ENCODE data around the gene CCL26. TPM values are rescaled to one million over a fixed set of nuclear protein-coding genes. Genes with fewer than 3 reads are reported as not detected.
A peak's percentile ranks its signal among the peaks of the same experiment; 100 is the strongest.

Gene CCL26
- total RNA-seq, 1 experiment from 2014 or later = 0.49 TPM

DNA sequence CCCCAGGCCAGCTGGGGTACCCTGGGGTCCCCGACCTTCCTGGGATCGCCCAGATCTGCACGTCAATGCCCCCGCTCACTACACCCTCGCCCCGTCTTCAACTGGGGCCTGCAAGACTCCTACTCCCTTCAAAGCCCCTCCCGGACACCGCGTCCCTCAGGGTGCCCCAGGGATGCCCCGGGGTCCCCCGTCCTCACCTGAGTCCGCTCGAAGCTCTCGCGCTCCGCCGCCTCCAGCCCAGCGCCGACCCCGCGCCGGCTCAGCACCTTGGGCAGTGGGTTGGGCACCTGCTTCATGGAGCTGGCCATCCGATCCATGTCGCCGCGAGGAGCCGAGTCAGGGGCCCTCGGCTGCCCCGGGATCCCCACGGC, 33.4 kb downstream of the CCL26 start, which contains the start of gene HIP1:
HIP1 (minus strand) TSS at position 338 of the 371 bp plus-strand sequence; CDS start at position 317, 21 bp downstream.
- Histone ChIP-seq H3K27ac (ENCODE audit: low read depth, low read length) (peak within 1 kb of the TSS; percentile 64), H3K4me3 (replicated peaks in 1 of 2; ENCODE audit: low read depth in 1 of 2, low read length in 2 of 2) (peak within 1 kb of the TSS; percentile 86 to 95), H3K79me2 (ENCODE audit: insufficient read depth, low read length) (no peaks in the 10 kb centered on the region), H2AFZ (ENCODE audit: low read depth, low read length, poor library complexity, severe bottlenecking) (peak within 1 kb of the TSS; percentile 86), H3K4me1 (ENCODE audit: control insufficient read depth in 1 of 2, insufficient read depth in 2 of 2, low read length in 2 of 2) (peaks cover 15 to 36% of the 10 kb centered on the region in 2 experiments), H4K20me1 (ENCODE audit: insufficient read depth) (no peaks in the 10 kb centered on the region), H3K4me2 (ENCODE audit: low read length) (peak within 1 kb of the TSS; percentile 98), H3K9me3 (ENCODE audit: control insufficient read depth in 1 of 2, insufficient read depth in 1 of 2, low read depth in 1 of 2, low read length in 2 of 2) (no peaks in the 10 kb centered on the region), H3K9me2 (ENCODE audit: insufficient read depth) (no peaks in the 10 kb centered on the region), H3K9ac (ENCODE audit: low read length) (peak within 1 kb of the TSS; percentile 77), H3K27me3 (ENCODE audit: insufficient read depth, low read length) (no peaks in the 10 kb centered on the region), H3K36me3 (ENCODE audit: control insufficient read depth in 1 of 2, insufficient read depth in 2 of 2, low read length in 2 of 2) (no peaks in the 10 kb centered on the region)
- POLR2A ChIA-PET = interaction anchor here (0.9 to 1.5 kb wide), 2 partner anchors 9 to 11 kb away, joined by 3 read pairs; no protein-coding TSS in a partner anchor
- TF ChIP-seq POLR2AphosphoS5 (IDR thresholded peaks at IDR 0.05; ENCODE audit: low read depth, low read length) (peak; percentile 59), SRF (IDR thresholded peaks at IDR 0.05; ENCODE audit: low read depth) (no peak)
- intact Hi-C loops (cut with micrococcal nuclease) = no loop called here
- no TSS peak for BruUV-seq (replicated peaks)
- CTCF ChIA-PET = no interaction called here
- RAD21 ChIA-PET (ENCODE audit: low non-redundant PET in 1 of 2, low total read pairs in 2 of 2, uncharacterized antibody in 2 of 2, unreplicated experiment in 2 of 2) = no interaction called here
- no peak for ATAC-seq
- DNase-seq (ENCODE audit: low read depth, low spot score) = no peak

DNA sequence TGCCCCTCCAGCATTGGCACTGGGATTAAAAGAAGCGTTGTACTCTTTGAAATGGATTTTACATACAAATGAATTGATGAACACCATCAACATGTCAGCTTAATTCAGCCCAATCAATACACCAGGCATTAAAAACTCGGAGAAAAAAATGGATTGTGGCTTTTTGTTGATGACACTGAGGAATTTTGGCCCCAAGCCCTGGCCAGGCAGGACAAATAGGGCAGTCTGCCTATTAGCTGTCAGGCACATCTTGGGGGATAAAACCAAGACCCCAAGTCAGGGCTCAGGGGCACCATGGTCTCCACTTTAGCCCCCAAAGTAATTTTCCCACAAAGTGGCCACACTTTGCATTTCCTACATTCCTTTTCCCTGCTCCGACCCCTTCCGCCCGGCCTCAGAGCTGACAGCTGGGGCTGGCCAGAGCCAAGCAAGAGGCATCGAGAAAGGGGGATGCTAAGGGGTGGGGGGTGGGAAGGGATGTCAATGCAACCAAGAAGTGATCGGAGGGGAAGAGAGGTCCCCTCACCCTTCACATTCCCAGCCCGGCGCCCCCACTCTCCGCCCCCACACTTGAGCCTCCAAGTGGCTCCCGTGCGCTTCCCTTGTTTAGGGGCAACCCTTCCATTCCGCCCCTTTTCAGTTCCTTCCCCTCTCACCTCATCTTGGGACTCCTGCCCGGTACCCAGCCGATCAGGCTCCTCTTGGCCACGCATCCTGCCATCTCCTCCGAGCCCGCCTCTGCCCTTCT, 34.0 kb downstream of the CCL26 start:
- RAD21 ChIA-PET (ENCODE audit: low non-redundant PET in 1 of 2, low total read pairs in 2 of 2, uncharacterized antibody in 2 of 2, unreplicated experiment in 2 of 2) = no interaction called here
- TSS peak; percentile 35 for BruUV-seq (replicated peaks)
- H3K9me3 ChIP-seq (ENCODE audit: control insufficient read depth in 1 of 2, insufficient read depth in 1 of 2, low read depth in 1 of 2, low read length in 2 of 2) = no peaks in the 10 kb centered on the region
- ATAC-seq = no peak
- no peaks in the 10 kb centered on the region for H4K20me1 ChIP-seq (ENCODE audit: insufficient read depth)
- CTCF ChIA-PET = no interaction called here
- H3K9me2 ChIP-seq (ENCODE audit: insufficient read depth) = no peaks in the 10 kb centered on the region
- POLR2A ChIA-PET = no interaction called here
- no peaks in the 10 kb centered on the region for H3K79me2 ChIP-seq (ENCODE audit: insufficient read depth, low read length)
- H3K4me2 ChIP-seq (ENCODE audit: low read length) = peak overlapping the region; percentile 98
- peak overlapping the region; percentile 86 to 95 for H3K4me3 ChIP-seq (replicated peaks in 1 of 2; ENCODE audit: low read depth in 1 of 2, low read length in 2 of 2)
- TF ChIP-seq EZH2phosphoT487 (IDR thresholded peaks at IDR 0.05; ENCODE audit: borderline replicate concordance) (no peak), EGR1 (IDR thresholded peaks at IDR 0.05; ENCODE audit: low read depth) (no peak), MAX (IDR thresholded peaks at IDR 0.05) (no peak), RAD21 (IDR thresholded peaks at IDR 0.05; ENCODE audit: low read depth) (no peak), CBX3 (IDR thresholded peaks at IDR 0.05; ENCODE audit: low read depth) (no peak), SP1 (IDR thresholded peaks at IDR 0.05; ENCODE audit: low read depth) (no peak), SIN3A (IDR thresholded peaks at IDR 0.05; ENCODE audit: low read depth) (no peak), POLR2AphosphoS5 (IDR thresholded peaks at IDR 0.05; ENCODE audit: low read depth, low read length) (no peak), CTCF (IDR thresholded peaks at IDR 0.05 in 2 of 3, conservative IDR thresholded peaks at IDR 0.05 in 1 of 3; ENCODE audit: borderline replicate concordance in 1 of 3, insufficient read depth in 1 of 3, low read depth in 2 of 3, low read length in 2 of 3) (no peak), CEBPB (IDR thresholded peaks at IDR 0.05; ENCODE audit: low read depth) (no peak)
- TF ChIP-seq, protein P1, sequence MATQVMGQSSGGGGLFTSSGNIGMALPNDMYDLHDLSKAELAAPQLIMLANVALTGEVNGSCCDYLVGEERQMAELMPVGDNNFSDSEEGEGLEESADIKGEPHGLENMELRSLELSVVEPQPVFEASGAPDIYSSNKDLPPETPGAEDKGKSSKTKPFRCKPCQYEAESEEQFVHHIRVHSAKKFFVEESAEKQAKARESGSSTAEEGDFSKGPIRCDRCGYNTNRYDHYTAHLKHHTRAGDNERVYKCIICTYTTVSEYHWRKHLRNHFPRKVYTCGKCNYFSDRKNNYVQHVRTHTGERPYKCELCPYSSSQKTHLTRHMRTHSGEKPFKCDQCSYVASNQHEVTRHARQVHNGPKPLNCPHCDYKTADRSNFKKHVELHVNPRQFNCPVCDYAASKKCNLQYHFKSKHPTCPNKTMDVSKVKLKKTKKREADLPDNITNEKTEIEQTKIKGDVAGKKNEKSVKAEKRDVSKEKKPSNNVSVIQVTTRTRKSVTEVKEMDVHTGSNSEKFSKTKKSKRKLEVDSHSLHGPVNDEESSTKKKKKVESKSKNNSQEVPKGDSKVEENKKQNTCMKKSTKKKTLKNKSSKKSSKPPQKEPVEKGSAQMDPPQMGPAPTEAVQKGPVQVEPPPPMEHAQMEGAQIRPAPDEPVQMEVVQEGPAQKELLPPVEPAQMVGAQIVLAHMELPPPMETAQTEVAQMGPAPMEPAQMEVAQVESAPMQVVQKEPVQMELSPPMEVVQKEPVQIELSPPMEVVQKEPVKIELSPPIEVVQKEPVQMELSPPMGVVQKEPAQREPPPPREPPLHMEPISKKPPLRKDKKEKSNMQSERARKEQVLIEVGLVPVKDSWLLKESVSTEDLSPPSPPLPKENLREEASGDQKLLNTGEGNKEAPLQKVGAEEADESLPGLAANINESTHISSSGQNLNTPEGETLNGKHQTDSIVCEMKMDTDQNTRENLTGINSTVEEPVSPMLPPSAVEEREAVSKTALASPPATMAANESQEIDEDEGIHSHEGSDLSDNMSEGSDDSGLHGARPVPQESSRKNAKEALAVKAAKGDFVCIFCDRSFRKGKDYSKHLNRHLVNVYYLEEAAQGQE (IDR thresholded peaks at IDR 0.05; ENCODE audit: low read depth) = no peak
- peaks cover 20 to 42% of the 10 kb centered on the region in 2 experiments for H3K4me1 ChIP-seq (ENCODE audit: control insufficient read depth in 1 of 2, insufficient read depth in 2 of 2, low read length in 2 of 2)
- DNase-seq (ENCODE audit: low read depth, low spot score) = no peak
- peak overlapping the region; percentile 85 for H2AFZ ChIP-seq (ENCODE audit: low read depth, low read length, poor library complexity, severe bottlenecking)
- intact Hi-C loops (cut with micrococcal nuclease) = no loop called here
- peak overlapping the region; percentile 77 for H3K9ac ChIP-seq (ENCODE audit: low read length)
- no peaks in the 10 kb centered on the region for H3K36me3 ChIP-seq (ENCODE audit: control insufficient read depth in 1 of 2, insufficient read depth in 2 of 2, low read length in 2 of 2)
- peak overlapping the region; percentile 48; the same call in 1 of the 2 replicates for H3K27ac ChIP-seq (ENCODE audit: low read depth, low read length)
- H3K27me3 ChIP-seq (ENCODE audit: insufficient read depth, low read length) = no peaks in the 10 kb centered on the region
